Measurements from ENCODE around the gene MED1. TPM values are rescaled to one million over a fixed set of nuclear protein-coding genes. Genes with fewer than 3 reads are reported as not detected.
A peak's percentile ranks its signal among the peaks of the same experiment; 100 is the strongest.

The MED1 gene
- total RNA-seq, 4 donors from 2014 or later, result 16.3 to 25.1 (median 17.8) TPM

GRCh38 chr17:39401412-39402243 lies 49.4 kb downstream of the MED1 start, which contains the start of gene FBXL20:
FBXL20 (minus strand) TSS chr17:39401626; CDS start chr17:39401402, 224 bp downstream.
- in situ Hi-C loops (cut with MboI; ENCODE audit: low sequenced_read_pairs in 4 of 4), result loop anchor here in 1 of 4 donors (10.0 kb wide), 1 partner anchor 127 kb away; no protein-coding TSS in a partner anchor
- H3K27me3 ChIP-seq, result no peaks in the 10 kb centered on the region
- no peaks in the 10 kb centered on the region for H3K9me3 ChIP-seq
- ATAC-seq (peak; percentile 91 to 93), DNase-seq (peak; percentile 94 to 95)
- peak within 1 kb of the TSS; percentile 76 to 99 (median 96) for H3K4me3 ChIP-seq
- peak within 1 kb of the TSS; percentile 94 to 99 (median 98) for H3K27ac ChIP-seq
- TF ChIP-seq CTCF (IDR thresholded peaks at IDR 0.05 in 4 of 5, conservative IDR thresholded peaks at IDR 0.05 in 1 of 5) (peak in 1 of 5 experiments; percentile 1), POLR2A (IDR thresholded peaks at IDR 0.05) (peak; percentile 91 to 99)
- peaks cover 21 to 22% of the 10 kb centered on the region in 2 donors for H3K4me1 ChIP-seq
- peaks cover 0 to 8% of the 10 kb centered on the region in 2 donors for H3K36me3 ChIP-seq
- intact Hi-C loops (cut with DNase I; ENCODE audit: low total_unique reads), result loop anchor here (1.0 to 5.0 kb wide), 3 partner anchors 49 to 129 kb away; partner anchors contain the start of genes CDK12 and MED1

DNA sequence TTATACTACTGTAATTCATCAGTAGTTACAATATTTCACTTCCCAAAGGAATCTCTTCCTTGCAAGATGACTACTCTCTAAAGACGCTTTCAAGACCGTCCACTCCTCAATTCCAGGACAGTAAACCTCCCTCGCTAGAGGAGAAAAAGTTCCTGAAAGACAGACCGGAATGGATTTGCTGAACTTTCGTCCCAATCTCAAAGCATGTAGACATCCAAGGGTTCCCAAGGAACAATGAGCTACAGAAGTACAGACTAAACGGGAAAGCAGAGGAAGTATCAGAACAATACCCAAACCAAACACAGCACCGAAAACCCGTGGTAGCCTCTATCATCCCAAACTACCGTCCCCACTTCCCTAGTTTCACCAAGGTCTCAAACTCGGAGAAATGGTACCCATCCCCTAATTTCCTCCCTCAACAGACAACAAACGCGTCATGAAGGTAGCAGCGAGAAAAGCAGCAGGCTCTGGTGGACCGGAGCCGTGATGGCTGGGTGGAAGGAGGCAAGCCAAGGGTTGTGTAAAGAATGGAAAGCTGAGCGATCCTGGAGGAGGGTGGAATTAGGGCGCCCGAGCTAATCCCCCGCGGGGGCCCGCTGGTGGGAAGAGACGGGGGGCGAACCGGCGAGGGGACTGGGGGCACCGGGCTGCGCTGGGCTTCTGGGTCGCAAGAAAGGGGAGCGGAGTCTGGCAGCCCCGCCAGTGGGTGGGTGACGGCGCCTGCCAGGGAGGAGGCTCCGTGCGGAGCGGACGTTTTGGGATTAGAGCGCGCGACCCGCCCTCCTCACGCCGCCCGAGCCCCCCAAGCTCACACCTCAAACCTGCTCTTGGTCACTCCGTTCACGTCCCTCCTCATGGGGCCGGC lies 50.3 kb downstream of the MED1 start:
- peak in 1 of 2 donors; percentile 18 for DNase-seq
- in situ Hi-C loops (cut with MboI; ENCODE audit: low sequenced_read_pairs in 4 of 4) (loop anchor here in 1 of 4 donors (10.0 kb wide), 1 partner anchor 126 kb away; no protein-coding TSS in a partner anchor), intact Hi-C loops (cut with DNase I; ENCODE audit: low total_unique reads) (loop anchor here (1.0 to 5.0 kb wide), 3 partner anchors 50 to 128 kb away; partner anchors contain the start of genes CDK12 and MED1)
- Histone ChIP-seq H3K9me3 (no peaks in the 10 kb centered on the region), H3K36me3 (no peaks in the 10 kb centered on the region), H3K4me1 (peaks cover 21 to 22% of the 10 kb centered on the region in 2 donors), H3K27ac (peak overlapping the region; percentile 94 to 99 (median 98)), H3K27me3 (no peaks in the 10 kb centered on the region), H3K4me3 (peak overlapping the region; percentile 76 to 99 (median 96))
- TF ChIP-seq CTCF (IDR thresholded peaks at IDR 0.05 in 4 of 5, conservative IDR thresholded peaks at IDR 0.05 in 1 of 5), result peak in 1 of 5 experiments; percentile 8
- no peak for TF ChIP-seq POLR2A (IDR thresholded peaks at IDR 0.05)
- peak; percentile 35 to 36 for ATAC-seq

- Histone ChIP-seq H3K36me3 (no peaks in the 10 kb centered on the region), H3K27ac (peak overlapping the region; percentile 94 to 99 (median 98)), H3K9me3 (no peaks in the 10 kb centered on the region), H3K4me1 (peaks cover 24 to 25% of the 10 kb centered on the region in 2 donors), H3K4me3 (peak overlapping the region; percentile 76 to 99 (median 96)), H3K27me3 (no peaks in the 10 kb centered on the region)
- intact Hi-C loops (cut with DNase I; ENCODE audit: low total_unique reads) (loop anchor here (2.0 to 5.0 kb wide), 2 partner anchors 51 to 127 kb away; partner anchors contain the start of gene MED1), in situ Hi-C loops (cut with MboI; ENCODE audit: low sequenced_read_pairs in 4 of 4) (loop anchor here in 1 of 4 donors (10.0 kb wide), 1 partner anchor 125 kb away; no protein-coding TSS in a partner anchor)
- ATAC-seq (no peak), DNase-seq (no peak)
- TF ChIP-seq CTCF (IDR thresholded peaks at IDR 0.05 in 4 of 5, conservative IDR thresholded peaks at IDR 0.05 in 1 of 5), result no peak
- no peak for TF ChIP-seq POLR2A (IDR thresholded peaks at IDR 0.05)
These were observed 51.3 kb downstream of the MED1 start for GRCh38 chr17:39399791-39400190.

DNA sequence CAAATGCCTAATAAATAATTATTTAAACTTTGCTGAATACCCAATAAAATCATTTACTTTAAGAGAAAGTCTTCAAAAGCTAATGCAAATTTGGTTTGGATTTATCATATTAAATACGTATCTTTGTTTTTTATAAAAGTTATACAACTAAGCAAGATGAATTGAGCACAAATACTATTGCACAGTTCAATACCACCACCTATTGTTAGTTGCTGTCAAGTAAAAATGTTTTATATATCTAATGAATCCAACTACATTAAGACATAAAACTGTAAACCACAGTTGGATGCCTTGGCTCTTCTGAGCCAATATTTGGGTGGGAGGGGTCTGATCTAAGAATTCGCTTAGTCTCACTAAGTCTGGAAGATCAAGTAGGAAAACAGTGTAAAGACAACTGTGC lies 57.3 kb downstream of the MED1 start:
- ATAC-seq (no peak), DNase-seq (no peak)
- H3K9me3 ChIP-seq, result no peaks in the 10 kb centered on the region
- H3K27me3 ChIP-seq, result no peaks in the 10 kb centered on the region
- intact Hi-C loops (cut with DNase I; ENCODE audit: low total_unique reads) (no loop called here), in situ Hi-C loops (cut with MboI; ENCODE audit: low sequenced_read_pairs in 4 of 4) (no loop called here)
- H3K27ac ChIP-seq, result no peak overlapping the region
- peaks cover 11 to 19% of the 10 kb centered on the region in 2 donors for H3K4me1 ChIP-seq
- TF ChIP-seq CTCF (IDR thresholded peaks at IDR 0.05 in 4 of 5, conservative IDR thresholded peaks at IDR 0.05 in 1 of 5), result no peak
- no peak for TF ChIP-seq POLR2A (IDR thresholded peaks at IDR 0.05)
- H3K4me3 ChIP-seq, result no peak overlapping the region
- no peaks in the 10 kb centered on the region for H3K36me3 ChIP-seq
